Measurements from ENCODE around the gene GSTM5.

GSTM5 gene

DNA sequence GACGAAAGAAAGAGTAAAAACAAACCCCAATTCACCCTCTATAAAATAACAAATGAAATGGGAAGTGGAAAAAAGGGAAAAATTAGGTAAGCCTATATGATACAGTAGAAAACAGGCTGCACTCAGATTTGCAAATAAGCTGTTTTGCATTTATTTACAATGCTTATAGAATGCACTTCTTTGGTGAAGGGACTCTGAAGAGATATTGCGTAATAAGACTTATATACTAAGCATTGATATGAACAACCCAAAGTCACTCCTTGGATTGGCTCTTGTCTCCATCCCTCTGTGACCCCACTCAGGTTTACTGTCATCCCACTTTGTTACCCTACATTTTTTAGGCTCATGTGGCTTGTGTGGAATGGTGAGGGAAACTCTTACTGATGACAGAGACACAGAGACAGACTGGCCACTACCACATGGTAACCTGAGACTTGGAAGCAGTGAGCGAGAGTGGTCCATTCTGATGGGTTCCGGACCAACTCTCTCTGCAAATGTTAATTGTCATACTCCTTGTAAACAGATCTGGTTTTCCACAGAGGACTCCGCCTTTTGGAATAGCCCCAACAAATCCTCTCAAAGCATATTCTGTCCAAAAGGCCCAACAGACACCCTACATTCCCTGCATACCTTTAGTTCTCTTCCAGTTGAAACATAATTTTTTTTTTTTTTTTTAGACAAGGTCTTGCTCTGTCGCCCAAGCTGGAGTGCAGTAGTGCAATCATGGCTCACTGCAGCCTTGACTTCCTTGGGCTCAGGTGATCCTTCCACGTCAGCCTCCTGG, 11.0 kb downstream of the GSTM5 start:
- peak; percentile 53; the same call in 2 of the 3 replicates for ATAC-seq
- TF ChIP-seq, protein P1, sequence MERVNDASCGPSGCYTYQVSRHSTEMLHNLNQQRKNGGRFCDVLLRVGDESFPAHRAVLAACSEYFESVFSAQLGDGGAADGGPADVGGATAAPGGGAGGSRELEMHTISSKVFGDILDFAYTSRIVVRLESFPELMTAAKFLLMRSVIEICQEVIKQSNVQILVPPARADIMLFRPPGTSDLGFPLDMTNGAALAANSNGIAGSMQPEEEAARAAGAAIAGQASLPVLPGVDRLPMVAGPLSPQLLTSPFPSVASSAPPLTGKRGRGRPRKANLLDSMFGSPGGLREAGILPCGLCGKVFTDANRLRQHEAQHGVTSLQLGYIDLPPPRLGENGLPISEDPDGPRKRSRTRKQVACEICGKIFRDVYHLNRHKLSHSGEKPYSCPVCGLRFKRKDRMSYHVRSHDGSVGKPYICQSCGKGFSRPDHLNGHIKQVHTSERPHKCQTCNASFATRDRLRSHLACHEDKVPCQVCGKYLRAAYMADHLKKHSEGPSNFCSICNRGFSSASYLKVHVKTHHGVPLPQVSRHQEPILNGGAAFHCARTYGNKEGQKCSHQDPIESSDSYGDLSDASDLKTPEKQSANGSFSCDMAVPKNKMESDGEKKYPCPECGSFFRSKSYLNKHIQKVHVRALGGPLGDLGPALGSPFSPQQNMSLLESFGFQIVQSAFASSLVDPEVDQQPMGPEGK (CRISPR knock-in tag; IDR thresholded peaks at IDR 0.05; ENCODE audit: borderline replicate concordance) = no peak
- TF ChIP-seq CSDC2 (CRISPR knock-in tag; IDR thresholded peaks at IDR 0.05) = no peak
- no peak for TF ChIP-seq ESRRG (CRISPR knock-in tag; IDR thresholded peaks at IDR 0.05)
- no peak for TF ChIP-seq POU6F1 (CRISPR knock-in tag; IDR thresholded peaks at IDR 0.05; ENCODE audit: borderline replicate concordance, low read depth)
- TF ChIP-seq, protein P2, sequence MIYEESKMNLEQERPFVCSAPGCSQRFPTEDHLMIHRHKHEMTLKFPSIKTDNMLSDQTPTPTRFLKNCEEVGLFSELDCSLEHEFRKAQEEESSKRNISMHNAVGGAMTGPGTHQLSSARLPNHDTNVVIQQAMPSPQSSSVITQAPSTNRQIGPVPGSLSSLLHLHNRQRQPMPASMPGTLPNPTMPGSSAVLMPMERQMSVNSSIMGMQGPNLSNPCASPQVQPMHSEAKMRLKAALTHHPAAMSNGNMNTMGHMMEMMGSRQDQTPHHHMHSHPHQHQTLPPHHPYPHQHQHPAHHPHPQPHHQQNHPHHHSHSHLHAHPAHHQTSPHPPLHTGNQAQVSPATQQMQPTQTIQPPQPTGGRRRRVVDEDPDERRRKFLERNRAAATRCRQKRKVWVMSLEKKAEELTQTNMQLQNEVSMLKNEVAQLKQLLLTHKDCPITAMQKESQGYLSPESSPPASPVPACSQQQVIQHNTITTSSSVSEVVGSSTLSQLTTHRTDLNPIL (CRISPR knock-in tag; IDR thresholded peaks at IDR 0.05; ENCODE audit: low read depth) = no peak
- TF ChIP-seq ZNF565 (CRISPR knock-in tag; conservative IDR thresholded peaks at IDR 0.05; ENCODE audit: low read depth) = no peak
- TF ChIP-seq, protein P3, sequence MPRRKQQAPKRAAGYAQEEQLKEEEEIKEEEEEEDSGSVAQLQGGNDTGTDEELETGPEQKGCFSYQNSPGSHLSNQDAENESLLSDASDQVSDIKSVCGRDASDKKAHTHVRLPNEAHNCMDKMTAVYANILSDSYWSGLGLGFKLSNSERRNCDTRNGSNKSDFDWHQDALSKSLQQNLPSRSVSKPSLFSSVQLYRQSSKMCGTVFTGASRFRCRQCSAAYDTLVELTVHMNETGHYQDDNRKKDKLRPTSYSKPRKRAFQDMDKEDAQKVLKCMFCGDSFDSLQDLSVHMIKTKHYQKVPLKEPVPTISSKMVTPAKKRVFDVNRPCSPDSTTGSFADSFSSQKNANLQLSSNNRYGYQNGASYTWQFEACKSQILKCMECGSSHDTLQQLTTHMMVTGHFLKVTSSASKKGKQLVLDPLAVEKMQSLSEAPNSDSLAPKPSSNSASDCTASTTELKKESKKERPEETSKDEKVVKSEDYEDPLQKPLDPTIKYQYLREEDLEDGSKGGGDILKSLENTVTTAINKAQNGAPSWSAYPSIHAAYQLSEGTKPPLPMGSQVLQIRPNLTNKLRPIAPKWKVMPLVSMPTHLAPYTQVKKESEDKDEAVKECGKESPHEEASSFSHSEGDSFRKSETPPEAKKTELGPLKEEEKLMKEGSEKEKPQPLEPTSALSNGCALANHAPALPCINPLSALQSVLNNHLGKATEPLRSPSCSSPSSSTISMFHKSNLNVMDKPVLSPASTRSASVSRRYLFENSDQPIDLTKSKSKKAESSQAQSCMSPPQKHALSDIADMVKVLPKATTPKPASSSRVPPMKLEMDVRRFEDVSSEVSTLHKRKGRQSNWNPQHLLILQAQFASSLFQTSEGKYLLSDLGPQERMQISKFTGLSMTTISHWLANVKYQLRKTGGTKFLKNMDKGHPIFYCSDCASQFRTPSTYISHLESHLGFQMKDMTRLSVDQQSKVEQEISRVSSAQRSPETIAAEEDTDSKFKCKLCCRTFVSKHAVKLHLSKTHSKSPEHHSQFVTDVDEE (CRISPR knock-in tag; IDR thresholded peaks at IDR 0.05) = no peak
- TF ChIP-seq GLIS3 (CRISPR knock-in tag; IDR thresholded peaks at IDR 0.05) = no peak
- no peak for TF ChIP-seq ZC3H10 (CRISPR knock-in tag; IDR thresholded peaks at IDR 0.05)
- TF ChIP-seq OSR1 (CRISPR knock-in tag; IDR thresholded peaks at IDR 0.05) = no peak
- no peak for TF ChIP-seq ARNTL (CRISPR knock-in tag; IDR thresholded peaks at IDR 0.05; ENCODE audit: borderline replicate concordance, low read depth)

DNA sequence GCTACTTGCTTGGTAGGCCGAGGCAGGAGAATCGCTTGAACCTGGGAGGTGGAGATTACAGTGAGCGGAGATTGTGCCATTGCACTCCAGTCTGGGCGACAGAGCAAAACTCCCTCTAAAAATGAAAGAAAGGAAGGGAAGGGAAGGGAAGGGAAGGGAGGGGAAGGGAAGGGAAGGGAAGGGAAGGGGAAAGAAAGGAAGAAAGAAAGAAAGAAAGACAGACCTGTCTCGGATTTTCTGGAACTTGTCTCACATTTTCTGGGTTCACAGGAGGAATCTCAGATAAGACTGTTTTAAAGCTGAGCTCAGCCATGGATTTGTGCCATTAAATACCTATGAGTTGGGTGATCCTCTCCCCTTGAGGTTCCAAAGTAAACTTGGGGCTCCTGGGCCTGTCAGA, 12.9 kb downstream of the GSTM5 start:
- ATAC-seq = no peak
- TF ChIP-seq POU6F1 (CRISPR knock-in tag; IDR thresholded peaks at IDR 0.05; ENCODE audit: borderline replicate concordance, low read depth) (no peak), ZFP30 (CRISPR knock-in tag; IDR thresholded peaks at IDR 0.05) (no peak), RARB (CRISPR knock-in tag; IDR thresholded peaks at IDR 0.05) (no peak), OSR1 (CRISPR knock-in tag; IDR thresholded peaks at IDR 0.05) (no peak), TOX (CRISPR knock-in tag; IDR thresholded peaks at IDR 0.05; ENCODE audit: borderline replicate concordance) (no peak), ISL1 (CRISPR knock-in tag; IDR thresholded peaks at IDR 0.05) (no peak), PPARA (CRISPR knock-in tag; IDR thresholded peaks at IDR 0.05; ENCODE audit: borderline replicate concordance) (no peak), ZNF70 (CRISPR knock-in tag; IDR thresholded peaks at IDR 0.05) (no peak), ESRRG (CRISPR knock-in tag; IDR thresholded peaks at IDR 0.05) (no peak), ZFP3 (CRISPR knock-in tag; IDR thresholded peaks at IDR 0.05) (no peak), ZNF8 (CRISPR knock-in tag; IDR thresholded peaks at IDR 0.05) (no peak), BACH2 (CRISPR knock-in tag; IDR thresholded peaks at IDR 0.05; ENCODE audit: borderline replicate concordance) (no peak), GLIS3 (CRISPR knock-in tag; IDR thresholded peaks at IDR 0.05) (no peak), CSDC2 (CRISPR knock-in tag; IDR thresholded peaks at IDR 0.05) (no peak), ZC3H10 (CRISPR knock-in tag; IDR thresholded peaks at IDR 0.05) (no peak)
- TF ChIP-seq, protein P1 (CRISPR knock-in tag; IDR thresholded peaks at IDR 0.05; ENCODE audit: borderline replicate concordance) = no peak
- TF ChIP-seq, protein P4, sequence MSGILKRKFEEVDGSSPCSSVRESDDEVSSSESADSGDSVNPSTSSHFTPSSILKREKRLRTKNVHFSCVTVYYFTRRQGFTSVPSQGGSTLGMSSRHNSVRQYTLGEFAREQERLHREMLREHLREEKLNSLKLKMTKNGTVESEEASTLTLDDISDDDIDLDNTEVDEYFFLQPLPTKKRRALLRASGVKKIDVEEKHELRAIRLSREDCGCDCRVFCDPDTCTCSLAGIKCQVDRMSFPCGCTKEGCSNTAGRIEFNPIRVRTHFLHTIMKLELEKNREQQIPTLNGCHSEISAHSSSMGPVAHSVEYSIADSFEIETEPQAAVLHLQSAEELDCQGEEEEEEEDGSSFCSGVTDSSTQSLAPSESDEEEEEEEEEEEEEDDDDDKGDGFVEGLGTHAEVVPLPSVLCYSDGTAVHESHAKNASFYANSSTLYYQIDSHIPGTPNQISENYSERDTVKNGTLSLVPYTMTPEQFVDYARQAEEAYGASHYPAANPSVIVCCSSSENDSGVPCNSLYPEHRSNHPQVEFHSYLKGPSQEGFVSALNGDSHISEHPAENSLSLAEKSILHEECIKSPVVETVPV (CRISPR knock-in tag; IDR thresholded peaks at IDR 0.05) = no peak
